NCI-H82 treated with DMSO at 0.1 percent for 48 hours (cell line): ENCODE measurements around the gene STEAP2.
"Not testable (repeated sequence)": the region's sequence is repeated elsewhere in the genome, so short reads cannot be mapped to it uniquely, and the experiment has no call there.

Experiments used
- DNase-seq: peaks from one replicate; lab custom pipeline; 2025; ENCODE audit not compliant: unreplicated experiment; lab: John Stamatoyannopoulos, UW

STEAP2 gene

DNA sequence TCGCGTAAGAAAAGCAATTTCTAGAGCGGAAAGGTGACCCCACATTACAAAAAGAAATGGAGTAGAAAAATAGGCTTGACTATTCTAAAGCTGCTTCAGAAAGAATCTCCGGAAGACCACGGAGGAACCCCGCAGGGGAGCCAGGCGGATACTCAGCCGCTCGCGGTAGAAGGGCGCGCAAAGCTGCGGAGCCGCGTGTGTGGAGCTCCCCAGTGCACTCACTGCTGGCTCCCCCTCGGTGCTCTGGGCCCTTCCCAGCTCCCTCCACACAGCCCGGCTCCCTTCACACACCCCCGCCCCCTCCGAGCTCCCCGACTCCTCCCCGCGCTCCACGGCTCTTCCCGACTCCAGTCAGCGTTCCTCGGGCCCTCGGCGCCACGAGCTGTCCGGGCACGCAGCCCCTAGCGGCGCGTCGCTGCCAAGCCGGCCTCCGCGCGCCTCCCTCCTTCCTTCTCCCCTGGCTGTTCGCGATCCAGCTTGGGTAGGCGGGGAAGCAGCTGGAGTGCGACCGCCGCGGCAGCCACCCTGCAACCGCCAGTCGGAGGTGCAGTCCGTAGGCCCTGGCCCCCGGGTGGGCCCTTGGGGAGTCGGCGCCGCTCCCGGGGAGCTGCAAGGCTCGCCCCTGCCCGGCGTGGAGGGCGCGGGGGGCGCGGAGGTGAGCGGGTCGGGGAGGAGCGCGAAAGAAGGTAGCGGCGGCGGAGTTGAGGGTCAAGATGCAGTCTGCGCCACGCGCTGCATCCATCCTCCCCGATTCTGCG, at the start of gene STEAP2:
Gene STEAP2 (plus strand): TSS at position 350 of the 758 bp plus-strand sequence. CDS start 13,343 bp downstream, outside the sequence.
- DNase-seq = peak; percentile 58

DNA sequence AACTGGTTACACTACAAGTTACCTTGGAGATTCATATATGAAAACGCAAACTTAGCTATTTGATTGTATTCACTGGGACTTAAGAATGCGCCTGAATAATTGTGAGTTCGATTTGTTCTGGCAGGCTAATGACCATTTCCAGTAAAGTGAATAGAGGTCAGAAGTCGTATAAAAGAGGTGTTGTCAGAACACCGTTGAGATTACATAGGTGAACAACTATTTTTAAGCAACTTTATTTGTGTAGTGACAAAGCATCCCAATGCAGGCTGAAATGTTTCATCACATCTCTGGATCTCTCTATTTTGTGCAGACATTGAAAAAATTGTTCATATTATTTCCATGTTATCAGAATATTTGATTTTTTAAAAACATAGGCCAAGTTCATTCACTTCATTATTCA, 48.0 kb upstream of the STEAP2 start:
- no peak for DNase-seq

DNA sequence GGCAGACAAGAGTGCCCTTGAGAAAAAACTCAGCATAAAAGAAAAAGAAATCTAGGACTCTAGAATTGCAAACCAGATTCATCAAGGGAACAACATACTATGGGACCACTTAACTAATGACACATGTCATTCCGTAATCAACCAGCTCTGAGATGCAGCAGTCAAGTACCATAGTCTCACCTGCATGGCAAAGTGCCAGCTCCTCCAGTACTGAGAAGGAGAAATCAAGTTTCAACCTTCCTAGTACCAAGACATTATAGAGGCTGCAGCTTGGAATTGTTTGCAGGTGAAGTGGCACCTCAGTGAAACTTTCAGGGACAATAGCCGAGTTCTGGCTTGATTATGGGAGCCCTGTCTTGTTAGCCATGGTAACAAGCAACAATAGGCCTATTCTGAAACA, 45.8 kb upstream of the STEAP2 start:
- DNase-seq = no peak

DNA sequence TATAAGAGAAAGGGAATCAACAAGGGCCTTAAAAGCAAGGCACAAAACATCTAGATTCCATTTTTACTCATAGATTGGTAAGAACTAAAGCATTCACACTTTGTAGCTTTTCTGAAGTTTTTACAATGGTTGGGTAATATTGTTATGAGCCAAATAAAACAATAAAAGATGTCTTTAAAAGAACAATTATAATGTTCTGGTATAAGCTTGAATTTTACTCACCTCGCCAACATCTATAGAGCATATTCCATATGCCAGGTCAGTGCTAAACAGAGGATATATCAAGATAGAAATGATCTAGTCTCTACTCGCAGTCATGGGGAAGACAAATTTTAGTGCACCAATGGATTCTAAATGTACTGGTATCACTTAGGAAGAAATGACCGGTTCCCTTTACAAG, 45.4 kb upstream of the STEAP2 start:
- no peak for DNase-seq

DNA sequence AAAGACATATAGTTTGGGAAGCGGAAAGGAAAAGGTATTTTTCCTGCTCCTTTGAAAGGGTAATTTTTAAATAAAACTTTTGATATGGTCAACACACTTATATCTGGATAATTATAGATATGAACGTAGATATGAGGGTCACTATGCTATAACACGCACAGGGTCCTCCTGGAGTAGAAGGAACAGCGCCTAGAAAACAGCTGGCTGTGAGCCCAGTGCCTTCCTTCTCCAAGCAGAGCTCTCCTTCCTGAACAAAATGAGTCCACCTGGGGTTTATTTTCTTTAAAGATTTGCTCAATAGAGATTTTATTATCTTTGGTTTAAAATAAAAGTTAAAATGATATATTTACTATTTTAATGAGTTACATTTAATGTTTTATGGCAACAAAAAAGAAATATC, 44.2 kb upstream of the STEAP2 start:
- DNase-seq = no peak

DNA sequence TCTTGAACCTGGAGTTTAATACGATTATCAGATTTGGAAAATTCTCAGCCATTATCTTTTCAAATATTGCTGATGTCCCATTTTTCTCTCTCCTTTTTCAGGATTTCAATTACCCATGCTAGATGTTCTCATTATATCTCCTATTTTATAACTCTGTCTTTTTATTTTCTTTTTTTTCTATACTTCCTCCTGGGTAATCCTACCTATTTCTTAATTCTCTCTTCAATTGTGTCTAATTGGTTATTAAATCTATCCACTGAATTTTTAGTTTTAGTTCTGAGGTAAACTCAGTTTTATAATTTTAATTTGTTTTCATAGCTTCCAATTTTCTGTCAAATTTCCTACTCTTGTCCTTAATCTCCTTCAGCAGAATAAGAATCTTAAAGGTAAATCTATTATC, 41.6 kb upstream of the STEAP2 start:
- DNase-seq = no peak

DNA sequence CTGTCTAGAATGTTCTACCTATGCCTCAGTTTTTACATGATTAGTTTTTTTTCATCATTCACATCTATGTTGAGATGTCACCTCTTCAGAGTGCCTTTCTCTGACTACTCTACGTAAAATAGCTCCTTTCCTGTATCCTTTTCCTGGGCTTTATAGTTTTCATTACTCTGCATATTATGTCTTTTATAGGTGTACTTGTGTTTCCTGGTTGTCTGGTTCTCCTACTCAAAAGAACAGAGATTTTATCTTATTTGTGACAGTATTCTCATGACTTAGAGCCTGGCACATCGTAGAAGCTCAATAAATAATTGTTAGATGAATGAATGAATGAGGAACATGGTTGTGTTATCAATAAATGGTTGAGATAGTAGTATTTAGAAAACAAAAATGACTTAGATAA, 39.4 kb upstream of the STEAP2 start:
- DNase-seq = no peak

DNA sequence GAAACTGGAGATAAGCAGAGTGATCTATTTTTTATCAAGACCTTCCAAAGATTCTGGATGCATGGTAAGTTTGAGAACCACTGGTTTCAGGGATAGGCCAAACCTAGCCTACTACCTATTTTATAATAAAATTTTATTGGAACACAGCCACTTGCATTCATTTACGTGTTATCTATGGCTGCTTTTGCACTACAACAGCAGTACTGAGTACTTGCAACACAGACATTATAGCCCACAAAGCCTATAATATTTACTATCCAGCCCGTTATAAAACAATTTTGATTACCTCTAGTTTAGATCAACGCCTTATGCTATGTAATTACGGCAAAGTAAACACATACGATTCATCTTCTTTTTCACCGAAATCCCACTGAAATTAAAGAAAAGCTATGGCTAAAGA, 38.9 kb upstream of the STEAP2 start:
- DNase-seq = no peak

DNA sequence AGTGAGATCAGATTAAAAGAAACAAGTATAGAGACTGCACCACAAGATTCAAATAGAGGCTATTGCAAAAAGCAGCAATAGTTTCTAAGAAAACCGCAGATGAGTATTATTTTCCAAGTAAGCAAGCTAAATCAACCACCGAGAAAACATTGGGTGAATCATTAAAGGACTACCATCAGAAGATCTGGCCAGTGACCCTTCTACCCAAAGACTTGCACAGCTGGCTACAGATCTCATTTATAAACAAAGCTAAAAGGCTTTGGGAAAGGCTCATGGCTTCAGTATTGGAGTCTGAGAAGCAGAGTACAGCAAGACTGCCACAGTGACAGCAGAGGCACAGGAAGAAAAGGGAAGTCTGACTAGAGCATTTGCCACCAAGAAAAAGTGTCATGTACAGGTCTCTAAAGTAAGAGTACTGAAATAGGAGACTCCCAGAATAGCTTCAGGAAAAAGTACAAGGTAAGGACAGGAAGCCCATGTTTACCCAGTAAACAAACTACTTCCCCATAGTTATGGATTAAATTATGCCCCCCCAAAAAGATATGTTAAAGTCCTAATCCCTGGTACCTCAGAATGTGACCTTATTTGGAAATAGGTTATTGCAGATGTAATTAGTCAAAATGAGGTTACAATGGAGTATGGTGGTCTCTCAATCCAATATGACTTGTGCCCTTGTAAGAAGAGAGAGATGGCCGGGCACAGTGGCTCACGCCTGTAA, 38.3 kb upstream of the STEAP2 start:
- no peak for DNase-seq

DNA sequence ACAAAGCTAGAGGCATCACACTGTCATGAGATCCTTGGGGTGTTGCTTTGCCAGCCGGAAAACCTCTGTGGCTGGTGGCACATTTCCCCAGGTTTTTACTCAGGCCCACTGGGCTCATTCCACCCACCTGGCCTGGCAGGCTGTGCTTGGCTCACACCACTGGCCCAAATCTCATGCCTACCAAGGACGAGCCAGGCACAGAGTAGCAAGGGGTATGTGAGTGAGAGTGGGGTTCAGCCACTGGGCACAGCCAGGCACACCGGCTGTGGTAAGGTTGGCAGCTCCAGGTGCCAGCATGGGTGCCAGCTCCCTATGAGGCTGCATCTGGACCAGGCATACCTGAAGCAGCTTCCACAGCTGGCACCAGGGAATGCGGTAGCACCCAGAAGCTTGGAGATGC, 35.9 kb upstream of the STEAP2 start:
- DNase-seq = no peak

DNA sequence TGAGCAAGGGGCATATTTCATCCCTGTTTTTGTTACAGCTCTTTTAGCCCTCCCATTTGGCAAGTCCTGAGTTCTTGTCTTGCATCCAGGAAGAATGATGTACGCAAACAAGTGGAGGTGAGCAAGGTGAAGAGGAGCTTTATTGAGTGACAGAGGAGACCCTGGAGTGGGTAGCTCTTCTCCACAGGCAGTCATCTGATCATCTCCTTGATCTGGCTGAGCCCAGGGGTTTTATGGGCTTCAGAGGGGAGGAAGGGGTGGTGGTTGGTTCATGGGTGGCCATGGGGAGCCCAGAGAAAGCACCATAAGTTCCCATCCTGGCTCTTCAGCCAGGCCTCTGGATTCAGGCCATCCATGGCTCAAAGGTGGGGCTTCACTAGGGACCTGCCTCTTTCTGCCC, 35.3 kb upstream of the STEAP2 start:
- DNase-seq = no peak

DNA sequence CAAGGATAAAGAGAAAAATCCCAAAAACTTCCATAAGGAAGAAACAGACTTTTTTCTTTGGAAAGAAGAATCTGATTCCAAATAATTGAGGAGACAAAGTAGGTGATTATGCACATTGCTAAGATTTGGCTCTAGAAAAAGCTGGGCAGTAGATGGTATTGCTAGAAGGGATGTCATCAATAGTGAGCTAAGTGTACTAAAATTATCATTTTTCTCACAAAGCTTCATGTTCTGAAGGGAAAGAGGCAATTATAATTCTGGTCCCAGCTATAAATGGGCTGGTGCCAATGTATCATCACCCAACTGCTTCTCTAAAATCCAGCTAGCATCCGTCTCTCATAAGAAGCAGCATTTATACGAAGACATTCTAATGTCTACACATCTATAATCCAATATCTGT, 33.4 kb upstream of the STEAP2 start:
- DNase-seq = no peak

DNA sequence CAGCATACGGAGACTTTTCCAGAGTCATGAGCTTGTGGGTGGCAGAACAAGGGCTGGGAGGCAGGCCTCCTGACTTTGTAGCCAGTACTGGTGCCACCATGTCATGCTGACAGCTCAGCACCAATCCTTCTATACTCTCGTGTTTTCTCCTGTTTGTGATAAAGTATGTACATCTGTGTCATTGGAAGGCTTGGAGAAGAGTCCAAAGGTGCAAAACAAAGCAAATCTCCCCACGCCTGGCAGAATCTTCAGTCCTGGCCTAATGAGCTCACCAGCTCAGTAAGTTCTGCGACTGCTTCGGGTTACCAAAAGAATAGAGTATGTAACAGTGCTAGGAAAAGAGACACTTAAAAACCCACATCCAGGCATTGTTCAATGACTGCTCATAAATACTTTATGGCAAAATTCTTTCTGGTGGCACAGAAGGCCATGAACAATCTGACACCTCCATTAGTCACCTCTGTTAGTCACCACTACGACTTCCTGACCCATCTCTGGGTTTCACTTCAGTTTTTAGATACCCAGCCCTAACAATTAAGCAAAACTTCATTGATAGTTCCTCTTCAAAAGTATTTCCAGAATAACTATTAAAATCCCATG, 32.8 kb upstream of the STEAP2 start:
- DNase-seq = no peak

DNA sequence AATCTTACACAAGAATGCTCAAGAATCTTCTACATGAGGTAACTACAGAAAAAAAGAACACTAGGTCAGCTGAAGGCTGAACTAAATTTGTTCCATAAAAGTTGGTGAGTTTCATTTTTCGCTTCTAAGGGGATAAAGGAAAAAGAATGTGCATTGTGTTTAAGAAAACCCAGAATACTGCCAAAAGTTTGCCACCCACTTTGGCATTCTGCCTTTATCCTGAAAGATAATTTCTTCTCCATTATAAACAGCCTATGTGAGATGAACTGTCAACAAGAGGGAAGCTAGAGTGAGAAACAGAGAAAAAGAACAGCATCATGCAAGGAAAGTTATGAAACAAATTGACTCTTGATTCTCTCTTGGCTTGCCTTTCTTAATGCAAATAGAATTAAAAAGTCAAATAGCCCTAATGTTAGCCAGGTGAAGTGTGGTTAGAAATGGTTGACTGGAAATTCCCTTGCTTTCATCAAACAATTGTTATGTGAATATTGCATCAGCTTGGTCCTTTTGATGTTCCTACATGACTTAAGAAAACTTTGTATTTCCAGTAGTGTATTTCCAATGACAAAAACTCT, 31.4 kb upstream of the STEAP2 start:
- DNase-seq = no peak

DNA sequence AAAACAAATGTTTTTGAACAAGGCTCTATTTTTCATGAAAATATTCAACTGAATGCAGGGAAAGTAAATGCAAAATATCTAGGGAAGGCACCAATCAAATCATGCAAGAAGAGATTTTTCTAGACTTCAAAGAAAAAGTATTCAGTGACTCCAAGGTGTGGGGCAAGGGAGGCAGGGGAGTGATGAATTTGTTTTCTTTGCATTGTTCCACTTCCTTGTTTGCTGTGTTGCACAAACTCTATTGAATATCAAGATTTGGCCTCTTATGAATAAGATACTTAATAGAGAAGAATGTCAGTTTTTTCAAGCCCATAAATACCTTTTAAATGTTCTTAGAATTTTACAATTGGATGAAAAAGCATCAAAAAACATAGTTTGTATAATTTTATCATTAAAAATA, 30.9 kb upstream of the STEAP2 start:
- no peak for DNase-seq

DNA sequence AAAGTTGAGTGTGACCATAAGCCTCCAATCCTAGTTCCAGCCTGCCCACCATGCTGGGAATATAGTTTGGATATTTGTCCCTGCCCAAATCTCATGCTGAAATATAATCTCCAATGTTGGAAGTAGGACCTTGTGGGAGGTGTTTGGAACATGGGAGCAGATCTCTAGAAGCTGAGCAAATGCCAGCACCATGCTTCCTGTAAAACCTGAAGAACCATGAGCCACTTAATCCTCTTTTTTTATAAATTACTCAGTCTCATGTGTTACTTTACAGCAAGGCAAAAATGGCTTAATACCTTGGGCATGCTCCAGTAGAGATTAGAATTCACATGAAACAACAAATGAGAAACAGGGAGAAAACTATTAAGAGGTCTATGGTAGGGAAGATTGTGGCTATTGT, 30.1 kb upstream of the STEAP2 start:
- no peak for DNase-seq

DNA sequence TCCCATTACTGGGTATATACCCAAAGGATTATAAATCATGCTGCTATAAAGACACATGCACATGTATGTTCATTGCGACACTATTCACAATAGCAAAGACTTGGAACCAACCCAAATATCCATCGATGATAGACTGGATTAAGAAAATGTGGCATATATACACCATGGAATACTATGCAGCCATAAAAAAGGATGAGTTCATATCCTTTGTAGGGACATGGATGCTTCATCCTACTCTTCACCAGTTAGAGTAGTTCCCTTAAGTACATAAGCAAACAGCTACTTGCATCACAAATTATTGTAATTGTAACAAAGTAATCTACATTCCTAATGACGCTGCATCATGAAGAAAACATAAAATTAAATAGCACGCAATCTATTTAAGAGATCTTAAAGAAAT, 25.2 kb upstream of the STEAP2 start:
- DNase-seq = not testable (repeated sequence)

DNA sequence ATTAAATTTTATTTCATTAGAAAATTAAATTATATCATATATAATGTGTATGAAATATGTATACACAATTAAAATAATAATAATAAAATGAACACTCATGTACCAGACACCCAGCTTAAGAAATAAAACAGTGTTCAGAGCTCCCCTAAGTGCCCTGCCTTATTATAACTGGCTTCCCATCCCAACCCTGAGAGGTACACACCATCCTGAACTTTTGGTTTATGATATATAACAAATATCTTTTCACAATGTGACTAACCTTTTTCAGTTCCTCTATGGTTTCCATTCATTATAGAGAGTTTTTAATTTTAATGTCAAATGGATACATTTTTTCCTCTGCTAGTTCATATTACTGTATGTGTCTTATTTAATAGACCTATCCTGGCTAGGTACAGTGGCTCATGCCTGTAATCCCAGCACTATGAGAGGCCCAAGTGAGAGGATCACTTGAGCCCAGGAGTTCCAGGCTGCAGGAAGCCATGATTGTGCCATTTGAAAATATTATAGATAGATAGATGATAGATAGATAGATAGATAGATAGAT, 24.0 kb upstream of the STEAP2 start:
- no peak for DNase-seq

DNA sequence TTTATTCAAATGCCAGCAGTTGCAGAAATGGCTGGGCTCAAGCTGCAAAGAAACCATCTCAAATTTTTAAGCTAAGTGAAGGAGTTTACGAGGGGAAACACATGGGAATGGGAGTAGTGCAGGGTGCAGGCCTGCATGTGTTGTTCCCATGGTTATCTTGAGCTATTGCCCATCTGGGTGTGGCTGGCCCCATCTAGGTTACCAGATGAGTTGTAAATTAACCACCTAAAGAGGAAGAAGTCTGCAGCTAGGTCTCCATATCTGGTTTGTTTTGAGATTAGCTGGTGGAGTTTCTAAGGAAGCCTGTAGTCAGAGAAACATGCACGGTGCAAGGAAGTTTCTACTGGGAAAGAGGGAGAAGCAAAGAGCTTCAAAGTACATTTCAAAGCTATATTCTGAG, 23.3 kb upstream of the STEAP2 start:
- no peak for DNase-seq

DNA sequence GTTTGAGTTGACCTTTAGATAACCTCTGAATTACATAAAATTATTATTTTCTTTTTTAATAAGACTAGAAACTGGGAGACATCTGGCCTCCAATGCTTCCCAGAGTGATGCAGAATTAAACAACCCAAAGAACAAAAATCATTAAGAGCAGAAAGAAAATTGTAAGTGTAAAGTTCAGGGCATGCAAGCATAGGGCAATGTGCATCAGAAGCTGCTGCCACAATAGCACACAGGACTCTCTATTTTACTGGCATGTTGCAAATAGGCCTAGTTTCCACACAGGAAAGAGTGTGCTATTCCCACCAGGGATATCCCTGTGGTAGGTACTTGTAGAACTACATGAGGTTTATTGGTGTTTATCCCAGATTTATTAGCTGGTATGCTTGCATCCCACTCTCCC, 20.5 kb upstream of the STEAP2 start:
- DNase-seq = no peak

DNA sequence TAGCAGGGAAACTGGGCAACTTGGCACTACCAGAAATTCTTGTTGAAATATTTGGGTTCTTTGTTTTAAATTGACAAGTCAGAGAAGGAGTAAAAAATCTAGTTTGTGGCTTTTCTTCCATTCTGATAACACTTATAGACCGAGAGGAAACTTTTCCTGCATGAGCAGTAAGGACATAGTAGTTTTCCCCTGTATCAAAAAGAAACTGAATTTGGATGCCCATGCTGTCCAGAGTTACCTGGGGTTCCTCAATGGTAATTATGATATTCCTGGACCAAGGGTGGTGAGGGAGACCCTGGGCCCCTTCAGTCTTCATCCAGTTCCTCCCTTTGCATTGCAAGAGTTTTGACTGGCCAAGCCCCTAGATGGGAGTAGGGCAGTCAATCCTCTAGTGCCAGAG, 19.9 kb upstream of the STEAP2 start:
- DNase-seq = no peak
